ENCODE measurements around the gene SAFB2. TPM values are rescaled to one million over a fixed set of nuclear protein-coding genes. Genes with fewer than 3 reads are reported as not detected.

Gene SAFB2
- total RNA-seq, 1 experiment from 2014 or later: 86.9 TPM

DNA sequence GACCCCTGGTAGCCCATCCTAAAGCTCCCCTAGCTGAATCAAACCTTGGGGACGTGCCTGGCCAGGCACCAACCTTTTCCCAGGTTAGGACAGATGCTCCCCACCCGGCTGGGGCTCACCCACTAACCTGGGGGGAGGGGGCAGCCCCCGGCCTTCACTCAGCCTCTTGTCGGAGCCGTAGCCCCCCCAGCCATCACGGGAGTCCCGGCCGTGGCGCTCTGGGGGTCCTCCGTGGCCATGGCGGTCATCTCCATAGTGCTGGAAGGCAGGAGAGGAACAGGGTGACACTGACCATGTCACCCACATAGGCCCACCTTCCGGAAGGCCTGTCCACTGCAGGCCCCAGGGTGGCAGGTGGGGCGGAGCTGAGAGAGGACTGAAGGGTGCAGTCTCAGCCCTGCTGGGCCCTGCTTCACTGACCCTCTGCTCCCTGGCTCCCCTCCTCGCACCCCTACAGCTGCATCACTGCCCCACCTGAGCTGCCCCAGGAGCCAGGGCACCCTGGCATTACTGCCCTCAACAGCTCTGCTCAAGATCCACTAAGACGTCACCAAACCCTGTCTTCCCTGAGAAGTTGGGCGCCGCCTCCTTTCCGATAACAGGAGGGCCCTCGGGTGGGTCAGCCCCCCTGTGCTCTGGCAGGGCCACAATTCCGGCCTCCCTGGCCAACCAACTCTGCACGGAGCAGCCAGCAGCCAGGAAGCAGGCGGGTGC lies 32.3 kb downstream of the SAFB2 start:
- no peak overlapping the region for H3K27ac ChIP-seq (ENCODE audit: low read depth, low read length)
- no peaks in the 10 kb centered on the region for H3K9me3 ChIP-seq (ENCODE audit: control insufficient read depth in 1 of 2, insufficient read depth in 1 of 2, low read depth in 1 of 2, low read length in 2 of 2)
- no peak for DNase-seq (ENCODE audit: low read depth, low spot score)
- peaks cover 11% of the 10 kb centered on the region; the same call in 1 of the 2 replicates for H3K79me2 ChIP-seq (ENCODE audit: insufficient read depth, low read length)
- H3K36me3 ChIP-seq (ENCODE audit: control insufficient read depth in 1 of 2, insufficient read depth in 2 of 2, low read length in 2 of 2): peaks cover 50 to 59% of the 10 kb centered on the region in 2 experiments; a peak in 3 of 4 replicates
- ChIA-PET RAD21 (ENCODE audit: low non-redundant PET in 1 of 2, low total read pairs in 2 of 2, uncharacterized antibody in 2 of 2, unreplicated experiment in 2 of 2) (no interaction called here), POLR2A (no interaction called here), CTCF (no interaction called here)
- no peak overlapping the region for H3K4me3 ChIP-seq (replicated peaks in 1 of 2; ENCODE audit: low read depth in 1 of 2, low read length in 2 of 2)
- H2AFZ ChIP-seq (ENCODE audit: low read depth, low read length, poor library complexity, severe bottlenecking): no peak overlapping the region
- BruUV-seq (replicated peaks): no TSS peak
- H3K4me1 ChIP-seq (ENCODE audit: control insufficient read depth in 1 of 2, insufficient read depth in 2 of 2, low read length in 2 of 2): no peaks in the 10 kb centered on the region
- ATAC-seq: no peak
- no peaks in the 10 kb centered on the region for H3K27me3 ChIP-seq (ENCODE audit: insufficient read depth, low read length)
- H3K4me2 ChIP-seq (ENCODE audit: low read length): no peak overlapping the region
- TF ChIP-seq FOSL1 (IDR thresholded peaks at IDR 0.05; ENCODE audit: low read depth): no peak
- TF ChIP-seq CEBPB (IDR thresholded peaks at IDR 0.05; ENCODE audit: low read depth): no peak
- TF ChIP-seq ELF1 (IDR thresholded peaks at IDR 0.05; ENCODE audit: borderline replicate concordance, low read depth): no peak
- no peak for TF ChIP-seq EGR1 (IDR thresholded peaks at IDR 0.05; ENCODE audit: low read depth)
- TF ChIP-seq, protein P1, sequence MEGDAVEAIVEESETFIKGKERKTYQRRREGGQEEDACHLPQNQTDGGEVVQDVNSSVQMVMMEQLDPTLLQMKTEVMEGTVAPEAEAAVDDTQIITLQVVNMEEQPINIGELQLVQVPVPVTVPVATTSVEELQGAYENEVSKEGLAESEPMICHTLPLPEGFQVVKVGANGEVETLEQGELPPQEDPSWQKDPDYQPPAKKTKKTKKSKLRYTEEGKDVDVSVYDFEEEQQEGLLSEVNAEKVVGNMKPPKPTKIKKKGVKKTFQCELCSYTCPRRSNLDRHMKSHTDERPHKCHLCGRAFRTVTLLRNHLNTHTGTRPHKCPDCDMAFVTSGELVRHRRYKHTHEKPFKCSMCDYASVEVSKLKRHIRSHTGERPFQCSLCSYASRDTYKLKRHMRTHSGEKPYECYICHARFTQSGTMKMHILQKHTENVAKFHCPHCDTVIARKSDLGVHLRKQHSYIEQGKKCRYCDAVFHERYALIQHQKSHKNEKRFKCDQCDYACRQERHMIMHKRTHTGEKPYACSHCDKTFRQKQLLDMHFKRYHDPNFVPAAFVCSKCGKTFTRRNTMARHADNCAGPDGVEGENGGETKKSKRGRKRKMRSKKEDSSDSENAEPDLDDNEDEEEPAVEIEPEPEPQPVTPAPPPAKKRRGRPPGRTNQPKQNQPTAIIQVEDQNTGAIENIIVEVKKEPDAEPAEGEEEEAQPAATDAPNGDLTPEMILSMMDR (IDR thresholded peaks at IDR 0.05 in 2 of 3, conservative IDR thresholded peaks at IDR 0.05 in 1 of 3; ENCODE audit: borderline replicate concordance in 1 of 3, insufficient read depth in 1 of 3, low read depth in 2 of 3, low read length in 2 of 3): no peak
- TF ChIP-seq ZNF274 (IDR thresholded peaks at IDR 0.05; ENCODE audit: low read depth, low read length): no peak
- TF ChIP-seq YY1 (IDR thresholded peaks at IDR 0.05; ENCODE audit: extremely low read depth, insufficient replicate concordance, low read depth, low read length): no peak
- TF ChIP-seq TCF7L2 (IDR thresholded peaks at IDR 0.05; ENCODE audit: borderline replicate concordance, extremely low read depth, insufficient read depth, insufficient read length): no peak
- TF ChIP-seq, protein P2, sequence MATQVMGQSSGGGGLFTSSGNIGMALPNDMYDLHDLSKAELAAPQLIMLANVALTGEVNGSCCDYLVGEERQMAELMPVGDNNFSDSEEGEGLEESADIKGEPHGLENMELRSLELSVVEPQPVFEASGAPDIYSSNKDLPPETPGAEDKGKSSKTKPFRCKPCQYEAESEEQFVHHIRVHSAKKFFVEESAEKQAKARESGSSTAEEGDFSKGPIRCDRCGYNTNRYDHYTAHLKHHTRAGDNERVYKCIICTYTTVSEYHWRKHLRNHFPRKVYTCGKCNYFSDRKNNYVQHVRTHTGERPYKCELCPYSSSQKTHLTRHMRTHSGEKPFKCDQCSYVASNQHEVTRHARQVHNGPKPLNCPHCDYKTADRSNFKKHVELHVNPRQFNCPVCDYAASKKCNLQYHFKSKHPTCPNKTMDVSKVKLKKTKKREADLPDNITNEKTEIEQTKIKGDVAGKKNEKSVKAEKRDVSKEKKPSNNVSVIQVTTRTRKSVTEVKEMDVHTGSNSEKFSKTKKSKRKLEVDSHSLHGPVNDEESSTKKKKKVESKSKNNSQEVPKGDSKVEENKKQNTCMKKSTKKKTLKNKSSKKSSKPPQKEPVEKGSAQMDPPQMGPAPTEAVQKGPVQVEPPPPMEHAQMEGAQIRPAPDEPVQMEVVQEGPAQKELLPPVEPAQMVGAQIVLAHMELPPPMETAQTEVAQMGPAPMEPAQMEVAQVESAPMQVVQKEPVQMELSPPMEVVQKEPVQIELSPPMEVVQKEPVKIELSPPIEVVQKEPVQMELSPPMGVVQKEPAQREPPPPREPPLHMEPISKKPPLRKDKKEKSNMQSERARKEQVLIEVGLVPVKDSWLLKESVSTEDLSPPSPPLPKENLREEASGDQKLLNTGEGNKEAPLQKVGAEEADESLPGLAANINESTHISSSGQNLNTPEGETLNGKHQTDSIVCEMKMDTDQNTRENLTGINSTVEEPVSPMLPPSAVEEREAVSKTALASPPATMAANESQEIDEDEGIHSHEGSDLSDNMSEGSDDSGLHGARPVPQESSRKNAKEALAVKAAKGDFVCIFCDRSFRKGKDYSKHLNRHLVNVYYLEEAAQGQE (IDR thresholded peaks at IDR 0.05; ENCODE audit: low read depth): no peak
- no peak for TF ChIP-seq SIN3A (IDR thresholded peaks at IDR 0.05; ENCODE audit: low read depth)
- TF ChIP-seq ZFX (IDR thresholded peaks at IDR 0.05): no peak
- no peak for TF ChIP-seq RAD21 (IDR thresholded peaks at IDR 0.05; ENCODE audit: low read depth)
- no peak for TF ChIP-seq EZH2 (IDR thresholded peaks at IDR 0.05)
- TF ChIP-seq, protein P3, sequence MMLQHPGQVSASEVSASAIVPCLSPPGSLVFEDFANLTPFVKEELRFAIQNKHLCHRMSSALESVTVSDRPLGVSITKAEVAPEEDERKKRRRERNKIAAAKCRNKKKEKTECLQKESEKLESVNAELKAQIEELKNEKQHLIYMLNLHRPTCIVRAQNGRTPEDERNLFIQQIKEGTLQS (IDR thresholded peaks at IDR 0.05): no peak
- no peak for TF ChIP-seq POLR2AphosphoS5 (IDR thresholded peaks at IDR 0.05; ENCODE audit: low read depth, low read length)
- TF ChIP-seq, protein P4, sequence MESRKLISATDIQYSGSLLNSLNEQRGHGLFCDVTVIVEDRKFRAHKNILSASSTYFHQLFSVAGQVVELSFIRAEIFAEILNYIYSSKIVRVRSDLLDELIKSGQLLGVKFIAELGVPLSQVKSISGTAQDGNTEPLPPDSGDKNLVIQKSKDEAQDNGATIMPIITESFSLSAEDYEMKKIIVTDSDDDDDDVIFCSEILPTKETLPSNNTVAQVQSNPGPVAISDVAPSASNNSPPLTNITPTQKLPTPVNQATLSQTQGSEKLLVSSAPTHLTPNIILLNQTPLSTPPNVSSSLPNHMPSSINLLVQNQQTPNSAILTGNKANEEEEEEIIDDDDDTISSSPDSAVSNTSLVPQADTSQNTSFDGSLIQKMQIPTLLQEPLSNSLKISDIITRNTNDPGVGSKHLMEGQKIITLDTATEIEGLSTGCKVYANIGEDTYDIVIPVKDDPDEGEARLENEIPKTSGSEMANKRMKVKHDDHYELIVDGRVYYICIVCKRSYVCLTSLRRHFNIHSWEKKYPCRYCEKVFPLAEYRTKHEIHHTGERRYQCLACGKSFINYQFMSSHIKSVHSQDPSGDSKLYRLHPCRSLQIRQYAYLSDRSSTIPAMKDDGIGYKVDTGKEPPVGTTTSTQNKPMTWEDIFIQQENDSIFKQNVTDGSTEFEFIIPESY (IDR thresholded peaks at IDR 0.05; ENCODE audit: extremely low read depth, insufficient replicate concordance, low read length): no peak
- TF ChIP-seq, protein P5, sequence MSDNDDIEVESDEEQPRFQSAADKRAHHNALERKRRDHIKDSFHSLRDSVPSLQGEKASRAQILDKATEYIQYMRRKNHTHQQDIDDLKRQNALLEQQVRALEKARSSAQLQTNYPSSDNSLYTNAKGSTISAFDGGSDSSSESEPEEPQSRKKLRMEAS (IDR thresholded peaks at IDR 0.05): no peak
- TF ChIP-seq POLR2A (IDR thresholded peaks at IDR 0.05; ENCODE audit: borderline replicate concordance, extremely low read depth, insufficient read depth, insufficient read length): no peak
- TF ChIP-seq EZH2phosphoT487 (IDR thresholded peaks at IDR 0.05; ENCODE audit: borderline replicate concordance): no peak
- intact Hi-C loops (cut with micrococcal nuclease): no loop called here
- no peaks in the 10 kb centered on the region for H3K9me2 ChIP-seq (ENCODE audit: insufficient read depth)
- no peak overlapping the region for H3K9ac ChIP-seq (ENCODE audit: low read length)
- no peaks in the 10 kb centered on the region for H4K20me1 ChIP-seq (ENCODE audit: insufficient read depth)
